Measurements from ENCODE around the gene ANKUB1. TPM values are rescaled to one million over a fixed set of nuclear protein-coding genes. Genes with fewer than 3 reads are reported as not detected.

Gene ANKUB1
- total and polyA plus RNA-seq, 9 of the 15 experiments (the other 6 are each of a cell fraction or from before 2014, with no cell fraction given) = not detected

DNA sequence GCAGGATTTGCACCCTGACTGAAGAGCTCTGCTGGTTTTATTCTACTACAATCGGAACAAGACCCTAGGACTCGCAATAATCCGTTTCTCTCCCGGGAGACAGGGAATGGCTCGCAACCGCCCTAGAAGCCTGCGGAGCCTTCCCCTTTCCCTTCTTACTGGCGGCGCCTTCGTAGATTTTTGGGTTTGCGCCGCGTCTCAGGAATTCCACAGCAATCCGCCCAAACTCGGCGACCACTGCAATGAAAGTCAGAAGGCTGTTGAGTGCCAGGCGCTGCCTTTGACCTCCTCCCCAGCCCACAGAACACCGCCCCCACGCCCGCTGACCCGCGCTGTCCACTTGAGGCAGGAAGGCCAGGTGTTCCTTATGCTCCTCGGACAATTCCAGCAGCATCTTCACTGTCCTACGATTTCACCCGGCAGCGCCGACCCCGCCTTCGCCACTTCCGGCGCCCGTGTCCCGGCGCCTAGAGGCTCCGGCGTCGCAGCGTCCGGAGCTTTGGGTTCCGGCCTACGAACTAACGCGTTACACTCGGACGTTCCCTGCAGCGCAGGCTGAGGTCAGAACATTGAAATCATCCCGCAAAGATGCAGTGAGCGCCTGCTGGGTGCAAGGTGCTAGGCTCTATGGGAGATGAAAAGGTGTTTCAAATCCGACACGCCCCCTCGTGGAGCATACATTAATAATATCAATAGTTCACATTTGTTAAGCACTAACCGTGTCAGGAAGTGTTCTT, 40.1 kb downstream of the ANKUB1 start, which contains the start of gene COMMD2 (continued):
- TF ChIP-seq BCLAF1 (IDR thresholded peaks at IDR 0.05; ENCODE audit: borderline replicate concordance in 1 of 2, control insufficient read depth in 1 of 2, low read depth in 2 of 2, low read length in 1 of 2) (peak in 1 of 2 experiments; percentile 97; a peak in 2 of 4 replicates), RREB1 (CRISPR knock-in tag; IDR thresholded peaks at IDR 0.05) (peak; percentile 93), PHTF2 (CRISPR knock-in tag; IDR thresholded peaks at IDR 0.05) (no peak), POLR2H (tag; IDR thresholded peaks at IDR 0.05; ENCODE audit: low read depth) (peak; percentile 57), ELF1 (tag; IDR thresholded peaks at IDR 0.05) (peak; percentile 49; the same call in 1 of the 2 replicates), SMAD4 (CRISPR knock-in tag; conservative IDR thresholded peaks at IDR 0.05) (0 out of 2 replicates have a peak, but pooled peaks have one; percentile 41), NR1H2 (CRISPR knock-in tag; IDR thresholded peaks at IDR 0.05) (0 out of 2 replicates have a peak, but pooled peaks have one; percentile 74)
- TF ChIP-seq, protein P1, sequence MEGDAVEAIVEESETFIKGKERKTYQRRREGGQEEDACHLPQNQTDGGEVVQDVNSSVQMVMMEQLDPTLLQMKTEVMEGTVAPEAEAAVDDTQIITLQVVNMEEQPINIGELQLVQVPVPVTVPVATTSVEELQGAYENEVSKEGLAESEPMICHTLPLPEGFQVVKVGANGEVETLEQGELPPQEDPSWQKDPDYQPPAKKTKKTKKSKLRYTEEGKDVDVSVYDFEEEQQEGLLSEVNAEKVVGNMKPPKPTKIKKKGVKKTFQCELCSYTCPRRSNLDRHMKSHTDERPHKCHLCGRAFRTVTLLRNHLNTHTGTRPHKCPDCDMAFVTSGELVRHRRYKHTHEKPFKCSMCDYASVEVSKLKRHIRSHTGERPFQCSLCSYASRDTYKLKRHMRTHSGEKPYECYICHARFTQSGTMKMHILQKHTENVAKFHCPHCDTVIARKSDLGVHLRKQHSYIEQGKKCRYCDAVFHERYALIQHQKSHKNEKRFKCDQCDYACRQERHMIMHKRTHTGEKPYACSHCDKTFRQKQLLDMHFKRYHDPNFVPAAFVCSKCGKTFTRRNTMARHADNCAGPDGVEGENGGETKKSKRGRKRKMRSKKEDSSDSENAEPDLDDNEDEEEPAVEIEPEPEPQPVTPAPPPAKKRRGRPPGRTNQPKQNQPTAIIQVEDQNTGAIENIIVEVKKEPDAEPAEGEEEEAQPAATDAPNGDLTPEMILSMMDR (IDR thresholded peaks at IDR 0.05 in 2 of 3, conservative IDR thresholded peaks at IDR 0.05 in 1 of 3; ENCODE audit: insufficient read depth in 2 of 3, low read depth in 1 of 3, low read length in 3 of 3) = peak; percentile 34 to 52 (median 48); a peak in 5 of 6 replicates
- TF ChIP-seq, protein P2, sequence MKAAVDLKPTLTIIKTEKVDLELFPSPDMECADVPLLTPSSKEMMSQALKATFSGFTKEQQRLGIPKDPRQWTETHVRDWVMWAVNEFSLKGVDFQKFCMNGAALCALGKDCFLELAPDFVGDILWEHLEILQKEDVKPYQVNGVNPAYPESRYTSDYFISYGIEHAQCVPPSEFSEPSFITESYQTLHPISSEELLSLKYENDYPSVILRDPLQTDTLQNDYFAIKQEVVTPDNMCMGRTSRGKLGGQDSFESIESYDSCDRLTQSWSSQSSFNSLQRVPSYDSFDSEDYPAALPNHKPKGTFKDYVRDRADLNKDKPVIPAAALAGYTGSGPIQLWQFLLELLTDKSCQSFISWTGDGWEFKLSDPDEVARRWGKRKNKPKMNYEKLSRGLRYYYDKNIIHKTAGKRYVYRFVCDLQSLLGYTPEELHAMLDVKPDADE (conservative IDR thresholded peaks at IDR 0.05; ENCODE audit: control insufficient read depth, low read depth, low read length) = 0 out of 2 replicates have a peak, but pooled peaks have one; percentile 46
